ENCODE data around the gene KRTAP5-7. TPM values are rescaled to one million over a fixed set of nuclear protein-coding genes. Genes with fewer than 3 reads are reported as not detected.

Gene KRTAP5-7
- total and polyA plus RNA-seq, 2 experiments from 2014 or later: not detected

DNA sequence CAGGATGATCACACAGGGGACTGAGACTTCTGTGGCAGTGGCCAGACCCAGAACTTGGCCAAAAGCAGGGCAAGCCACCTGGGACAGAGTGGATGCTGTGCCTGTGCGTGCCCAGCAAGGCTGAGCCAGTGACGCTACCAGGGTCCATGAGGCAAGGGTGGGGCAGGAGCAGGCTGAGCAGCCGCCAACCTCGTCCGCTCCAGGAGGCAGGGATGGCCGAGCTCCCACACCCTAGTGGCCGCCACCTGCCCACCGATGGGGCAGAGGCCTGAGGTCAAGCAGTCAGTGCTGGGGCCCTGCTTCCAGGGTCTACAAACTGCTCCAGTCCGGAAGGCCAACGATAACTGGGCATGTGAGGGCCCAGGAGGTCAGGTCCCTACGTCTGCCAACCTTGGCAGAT is 28.4 kb downstream of the KRTAP5-7 start:
- H3K9me3 Mint-ChIP-seq: peaks cover 31% of the 10 kb centered on the region
- H3K36me3 Mint-ChIP-seq (ENCODE audit: low read depth): peaks cover 9% of the 10 kb centered on the region; the same call in 2 of the 3 replicates
- no peaks in the 10 kb centered on the region for H3K79me2 ChIP-seq (replicated peaks; ENCODE audit: insufficient read depth)
- H3K4me1 Mint-ChIP-seq: peaks cover 5% of the 10 kb centered on the region
- no peak overlapping the region for H3K4me3 ChIP-seq
- H2AFZ ChIP-seq: no peak overlapping the region
- H4K20me1 ChIP-seq (replicated peaks; ENCODE audit: insufficient read depth): no peaks in the 10 kb centered on the region
- ATAC-seq: no peak
- H3K4me1 ChIP-seq (ENCODE audit: insufficient read depth): no peaks in the 10 kb centered on the region
- H3F3A ChIP-seq (replicated peaks; ENCODE audit: low read depth): no peaks in the 10 kb centered on the region
- H3K27ac Mint-ChIP-seq: no peak overlapping the region
- no peak overlapping the region for H3K27ac ChIP-seq (ENCODE audit: low read depth)
- H3K36me3 ChIP-seq (ENCODE audit: insufficient read depth): peaks cover 3% of the 10 kb centered on the region; the same call in 1 of the 2 replicates
- no peaks in the 10 kb centered on the region for H3K9me2 ChIP-seq (ENCODE audit: insufficient read depth)
- H3K27me3 Mint-ChIP-seq (ENCODE audit: insufficient read depth, low read depth, poor library complexity): peaks cover 2% of the 10 kb centered on the region
- TF ChIP-seq, protein P1, sequence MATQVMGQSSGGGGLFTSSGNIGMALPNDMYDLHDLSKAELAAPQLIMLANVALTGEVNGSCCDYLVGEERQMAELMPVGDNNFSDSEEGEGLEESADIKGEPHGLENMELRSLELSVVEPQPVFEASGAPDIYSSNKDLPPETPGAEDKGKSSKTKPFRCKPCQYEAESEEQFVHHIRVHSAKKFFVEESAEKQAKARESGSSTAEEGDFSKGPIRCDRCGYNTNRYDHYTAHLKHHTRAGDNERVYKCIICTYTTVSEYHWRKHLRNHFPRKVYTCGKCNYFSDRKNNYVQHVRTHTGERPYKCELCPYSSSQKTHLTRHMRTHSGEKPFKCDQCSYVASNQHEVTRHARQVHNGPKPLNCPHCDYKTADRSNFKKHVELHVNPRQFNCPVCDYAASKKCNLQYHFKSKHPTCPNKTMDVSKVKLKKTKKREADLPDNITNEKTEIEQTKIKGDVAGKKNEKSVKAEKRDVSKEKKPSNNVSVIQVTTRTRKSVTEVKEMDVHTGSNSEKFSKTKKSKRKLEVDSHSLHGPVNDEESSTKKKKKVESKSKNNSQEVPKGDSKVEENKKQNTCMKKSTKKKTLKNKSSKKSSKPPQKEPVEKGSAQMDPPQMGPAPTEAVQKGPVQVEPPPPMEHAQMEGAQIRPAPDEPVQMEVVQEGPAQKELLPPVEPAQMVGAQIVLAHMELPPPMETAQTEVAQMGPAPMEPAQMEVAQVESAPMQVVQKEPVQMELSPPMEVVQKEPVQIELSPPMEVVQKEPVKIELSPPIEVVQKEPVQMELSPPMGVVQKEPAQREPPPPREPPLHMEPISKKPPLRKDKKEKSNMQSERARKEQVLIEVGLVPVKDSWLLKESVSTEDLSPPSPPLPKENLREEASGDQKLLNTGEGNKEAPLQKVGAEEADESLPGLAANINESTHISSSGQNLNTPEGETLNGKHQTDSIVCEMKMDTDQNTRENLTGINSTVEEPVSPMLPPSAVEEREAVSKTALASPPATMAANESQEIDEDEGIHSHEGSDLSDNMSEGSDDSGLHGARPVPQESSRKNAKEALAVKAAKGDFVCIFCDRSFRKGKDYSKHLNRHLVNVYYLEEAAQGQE (IDR thresholded peaks at IDR 0.05; ENCODE audit: unreplicated experiment): no peak
- TF ChIP-seq POLR2AphosphoS5 (IDR thresholded peaks at IDR 0.05; ENCODE audit: low read depth) (no peak), EZH2phosphoT487 (IDR thresholded peaks at IDR 0.05; ENCODE audit: unreplicated experiment) (no peak), ZNF331 (CRISPR knock-in tag; IDR thresholded peaks at IDR 0.05; ENCODE audit: low read depth) (no peak), NANOG (IDR thresholded peaks at IDR 0.05; ENCODE audit: borderline replicate concordance) (no peak), STAT1 (IDR thresholded peaks at IDR 0.05; ENCODE audit: unreplicated experiment) (no peak)
- TF ChIP-seq, protein P2, sequence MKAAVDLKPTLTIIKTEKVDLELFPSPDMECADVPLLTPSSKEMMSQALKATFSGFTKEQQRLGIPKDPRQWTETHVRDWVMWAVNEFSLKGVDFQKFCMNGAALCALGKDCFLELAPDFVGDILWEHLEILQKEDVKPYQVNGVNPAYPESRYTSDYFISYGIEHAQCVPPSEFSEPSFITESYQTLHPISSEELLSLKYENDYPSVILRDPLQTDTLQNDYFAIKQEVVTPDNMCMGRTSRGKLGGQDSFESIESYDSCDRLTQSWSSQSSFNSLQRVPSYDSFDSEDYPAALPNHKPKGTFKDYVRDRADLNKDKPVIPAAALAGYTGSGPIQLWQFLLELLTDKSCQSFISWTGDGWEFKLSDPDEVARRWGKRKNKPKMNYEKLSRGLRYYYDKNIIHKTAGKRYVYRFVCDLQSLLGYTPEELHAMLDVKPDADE (IDR thresholded peaks at IDR 0.05): no peak
- H3K4me3 Mint-ChIP-seq: no peak overlapping the region
- H3K27me3 ChIP-seq (ENCODE audit: insufficient read depth): no peaks in the 10 kb centered on the region
- DNase-seq (ENCODE audit: low spot score): no peak
- H3K4me2 ChIP-seq: no peak overlapping the region

DNA sequence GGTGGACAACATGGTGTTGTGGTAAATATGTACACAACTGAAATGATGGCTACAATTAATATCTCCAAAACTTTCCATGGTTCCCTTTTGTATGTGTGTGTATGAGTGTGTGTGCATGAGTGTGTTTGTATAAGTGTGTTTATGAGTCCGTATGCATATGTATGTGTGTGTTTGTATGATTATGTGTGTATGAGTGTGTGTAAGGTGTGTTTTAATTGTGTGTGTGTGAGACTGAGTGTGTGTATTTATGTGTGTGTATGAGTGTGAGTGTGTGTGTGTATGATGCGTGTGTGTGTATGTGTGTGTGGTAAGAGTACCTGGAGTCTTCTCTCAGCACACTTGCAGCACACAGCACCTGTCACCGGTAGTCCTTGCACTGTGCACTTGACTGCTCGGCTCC is 29.0 kb downstream of the KRTAP5-7 start:
- no peak for TF ChIP-seq ZNF114 (CRISPR knock-in tag; IDR thresholded peaks at IDR 0.05)
- TF ChIP-seq NANOG (IDR thresholded peaks at IDR 0.05; ENCODE audit: borderline replicate concordance): no peak
- TF ChIP-seq, protein P3, sequence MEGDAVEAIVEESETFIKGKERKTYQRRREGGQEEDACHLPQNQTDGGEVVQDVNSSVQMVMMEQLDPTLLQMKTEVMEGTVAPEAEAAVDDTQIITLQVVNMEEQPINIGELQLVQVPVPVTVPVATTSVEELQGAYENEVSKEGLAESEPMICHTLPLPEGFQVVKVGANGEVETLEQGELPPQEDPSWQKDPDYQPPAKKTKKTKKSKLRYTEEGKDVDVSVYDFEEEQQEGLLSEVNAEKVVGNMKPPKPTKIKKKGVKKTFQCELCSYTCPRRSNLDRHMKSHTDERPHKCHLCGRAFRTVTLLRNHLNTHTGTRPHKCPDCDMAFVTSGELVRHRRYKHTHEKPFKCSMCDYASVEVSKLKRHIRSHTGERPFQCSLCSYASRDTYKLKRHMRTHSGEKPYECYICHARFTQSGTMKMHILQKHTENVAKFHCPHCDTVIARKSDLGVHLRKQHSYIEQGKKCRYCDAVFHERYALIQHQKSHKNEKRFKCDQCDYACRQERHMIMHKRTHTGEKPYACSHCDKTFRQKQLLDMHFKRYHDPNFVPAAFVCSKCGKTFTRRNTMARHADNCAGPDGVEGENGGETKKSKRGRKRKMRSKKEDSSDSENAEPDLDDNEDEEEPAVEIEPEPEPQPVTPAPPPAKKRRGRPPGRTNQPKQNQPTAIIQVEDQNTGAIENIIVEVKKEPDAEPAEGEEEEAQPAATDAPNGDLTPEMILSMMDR (conservative IDR thresholded peaks at IDR 0.05; ENCODE audit: low read depth in 2 of 2): no peak
- TF ChIP-seq EZH2 (IDR thresholded peaks at IDR 0.05; ENCODE audit: low read depth, unreplicated experiment): no peak
- Mint-ChIP-seq H3K36me3 (ENCODE audit: low read depth) (peaks cover 9% of the 10 kb centered on the region; the same call in 2 of the 3 replicates), H3K4me3 (no peak overlapping the region), H3K27ac (no peak overlapping the region), H3K27me3 (ENCODE audit: insufficient read depth, low read depth, poor library complexity) (peaks cover 2% of the 10 kb centered on the region), H3K9me3 (peaks cover 34% of the 10 kb centered on the region), H3K4me1 (peaks cover 5% of the 10 kb centered on the region)
- H3K4me1 ChIP-seq (ENCODE audit: insufficient read depth): no peaks in the 10 kb centered on the region
- H4K20me1 ChIP-seq (replicated peaks; ENCODE audit: insufficient read depth): no peaks in the 10 kb centered on the region
- no peak overlapping the region for H3K4me2 ChIP-seq
- no peak overlapping the region for H3K27ac ChIP-seq (ENCODE audit: low read depth)
- peaks cover 3% of the 10 kb centered on the region; the same call in 1 of the 2 replicates for H3K36me3 ChIP-seq (ENCODE audit: insufficient read depth)
- H3K27me3 ChIP-seq (ENCODE audit: insufficient read depth): no peaks in the 10 kb centered on the region
- no peak for ATAC-seq
- no peaks in the 10 kb centered on the region for H3K79me2 ChIP-seq (replicated peaks; ENCODE audit: insufficient read depth)
- no peak overlapping the region for H2AFZ ChIP-seq
- no peak overlapping the region for H3K4me3 ChIP-seq
- no peak for DNase-seq (ENCODE audit: low spot score)
- no peaks in the 10 kb centered on the region for H3F3A ChIP-seq (replicated peaks; ENCODE audit: low read depth)
- H3K9me2 ChIP-seq (ENCODE audit: insufficient read depth): no peaks in the 10 kb centered on the region
